HEK293 (cell line): ENCODE results near the gene BRDT.

Source experiments
- CTCF ChIA-PET: fragments of 350-600 bp; formaldehyde crosslinking; extraction: SDS; loops from one replicate; lab custom pipeline; 2021; ENCODE audit warnings: antibody characterized with exemption; lab: Yijun Ruan, JAX
- POLR2A ChIA-PET: fragments of 300-600 bp; formaldehyde crosslinking; extraction: SDS; loops from one replicate; lab custom pipeline; 2020; ENCODE audit warnings: antibody characterized with exemption, inconsistent platforms; lab: Yijun Ruan, JAX
- H3K27ac ChIP-seq: fragments of 200-500 bp; sonication (Bioruptor generic); 2 replicates; pipeline ENCODE4 v1.5.1; 2014; ENCODE audit warnings: low read depth, low read length, control low read depth, inconsistent platforms; ENCODE audit errors: extremely low read depth
- H3K36me3 ChIP-seq, 2 experiments: fragments of 200-500 bp in 1 of 2; sonication (Bioruptor generic) in 1 of 2; 1 replicate in 1 of 2; 2 replicates in 1 of 2; pipeline ENCODE4 v1.5.1; 2014 to 2017; ENCODE audit warnings: inconsistent platforms in 2 of 2, low read length in 2 of 2; ENCODE audit not compliant: control insufficient read depth in 2 of 2, insufficient read depth in 1 of 2
- H3K4me1 ChIP-seq: fragments of 200-500 bp; sonication (Bioruptor generic); 2 replicates; pipeline ENCODE4 v1.5.1; 2014; ENCODE audit warnings: mild to moderate bottlenecking, low read length, inconsistent platforms; ENCODE audit not compliant: control insufficient read depth, insufficient read depth
- H3K4me3 ChIP-seq: 2 replicates; pipeline ENCODE4 v1.5.1; 2011; ENCODE audit warnings: low read depth, mild to moderate bottlenecking, control low read depth, low read length, moderate library complexity
- H3K9me3 ChIP-seq: fragments of 200-500 bp; sonication (Bioruptor generic); 2 replicates; pipeline ENCODE4 v1.5.1; 2014; ENCODE audit warnings: low read depth, low read length, inconsistent platforms; ENCODE audit not compliant: control insufficient read depth, insufficient read depth
- EGR2 ChIP-seq: fragments of 450-650 bp; formaldehyde crosslinking; IDR thresholded peaks from 2 replicates; pipeline ENCODE4 v1.5.1; 2016; ENCODE audit warnings: low read depth, missing biosample characterization, missing genetic modification characterization
- GLI4 ChIP-seq: fragments of 450-650 bp; formaldehyde crosslinking; IDR thresholded peaks from 2 replicates; pipeline ENCODE4 v1.5.1; 2016; ENCODE audit warnings: missing biosample characterization, missing genetic modification characterization
- GLIS1 ChIP-seq: fragments of 450-650 bp; formaldehyde crosslinking; IDR thresholded peaks from 2 replicates; pipeline ENCODE4 v1.5.1; 2016; ENCODE audit warnings: missing biosample characterization, missing genetic modification characterization
- HOXD13 ChIP-seq: sonication (generic); formaldehyde crosslinking; IDR thresholded peaks from 2 replicates; pipeline ENCODE4 v1.8.0; 2022; ENCODE audit warnings: missing genetic modification reagents, borderline replicate concordance
- OVOL3 ChIP-seq: fragments of 450-650 bp; formaldehyde crosslinking; IDR thresholded peaks from 2 replicates; pipeline ENCODE4 v1.5.1; 2016; ENCODE audit warnings: missing biosample characterization, missing genetic modification characterization
- ZEB2 ChIP-seq: fragments of 450-650 bp; formaldehyde crosslinking; IDR thresholded peaks from 2 replicates; pipeline ENCODE4 v1.5.1; 2016; ENCODE audit warnings: missing biosample characterization, missing genetic modification characterization
- ZNF155 ChIP-seq: fragments of 450-650 bp; formaldehyde crosslinking; IDR thresholded peaks from 2 replicates; pipeline ENCODE4 v1.5.1; 2016; ENCODE audit warnings: missing biosample characterization, missing genetic modification characterization
- ZNF175 ChIP-seq: fragments of 450-650 bp; formaldehyde crosslinking; IDR thresholded peaks from 2 replicates; pipeline ENCODE4 v1.5.1; 2016; ENCODE audit warnings: missing biosample characterization, missing genetic modification characterization
- ZNF19 ChIP-seq: fragments of 450-650 bp; formaldehyde crosslinking; IDR thresholded peaks from 2 replicates; pipeline ENCODE4; 2016; ENCODE audit warnings: missing biosample characterization, missing genetic modification characterization, low read depth
- ZNF404 ChIP-seq: fragments of 450-650 bp; formaldehyde crosslinking; IDR thresholded peaks from 2 replicates; pipeline ENCODE4 v1.5.1; 2017; ENCODE audit warnings: missing biosample characterization, missing genetic modification characterization
- ZNF423 ChIP-seq: fragments of 450-650 bp; formaldehyde crosslinking; IDR thresholded peaks from 2 replicates; pipeline ENCODE4 v1.5.1; 2016; ENCODE audit warnings: missing biosample characterization, missing genetic modification characterization
- ZNF426 ChIP-seq: fragments of 450-650 bp; formaldehyde crosslinking; IDR thresholded peaks from 2 replicates; pipeline ENCODE4 v1.5.1; 2017; ENCODE audit warnings: missing biosample characterization, missing genetic modification characterization, mild to moderate bottlenecking, inconsistent platforms, moderate library complexity
- ZNF544 ChIP-seq: fragments of 450-650 bp; formaldehyde crosslinking; IDR thresholded peaks from 2 replicates; pipeline ENCODE4 v1.5.0; 2017; ENCODE audit warnings: missing biosample characterization, missing genetic modification characterization
- ZNF610 ChIP-seq: fragments of 450-650 bp; formaldehyde crosslinking; IDR thresholded peaks from 2 replicates; pipeline ENCODE4 v1.5.1; 2016; ENCODE audit warnings: missing biosample characterization, missing genetic modification characterization, borderline replicate concordance
- ZNF660 ChIP-seq: fragments of 450-650 bp; IDR thresholded peaks from 2 replicates; pipeline ENCODE4 v1.5.1; 2018; ENCODE audit warnings: missing biosample characterization, mild to moderate bottlenecking, missing genetic modification characterization
- ZNF76 ChIP-seq: fragments of 450-650 bp; formaldehyde crosslinking; IDR thresholded peaks from 2 replicates; pipeline ENCODE4; 2016; ENCODE audit warnings: low read depth, missing biosample characterization, missing genetic modification characterization, borderline replicate concordance
- ZNF776 ChIP-seq: fragments of 450-650 bp; formaldehyde crosslinking; IDR thresholded peaks from 2 replicates; pipeline ENCODE4 v1.5.0; 2017; ENCODE audit warnings: missing biosample characterization, missing genetic modification characterization, borderline replicate concordance
- ZNF830 ChIP-seq: fragments of 450-650 bp; IDR thresholded peaks from 2 replicates; pipeline ENCODE4 v1.5.0; 2018; ENCODE audit warnings: missing biosample characterization, missing genetic modification characterization, low read depth, mild to moderate bottlenecking, moderate library complexity
- ZNF837 ChIP-seq: fragments of 450-650 bp; formaldehyde crosslinking; IDR thresholded peaks from 2 replicates; pipeline ENCODE4 v1.5.1; 2016; ENCODE audit warnings: missing biosample characterization, missing genetic modification characterization
- TF ChIP-seq, protein P1 (sequence below): fragments of 450-650 bp; formaldehyde crosslinking; IDR thresholded peaks from 2 replicates; pipeline ENCODE4 v1.5.1; 2016; ENCODE audit warnings: missing biosample characterization, missing genetic modification characterization, borderline replicate concordance
- TF ChIP-seq, protein P2 (sequence below): fragments of 450-650 bp; formaldehyde crosslinking; IDR thresholded peaks from 2 replicates; pipeline ENCODE4 v1.5.1; 2016; ENCODE audit warnings: missing biosample characterization, missing genetic modification characterization
- TF ChIP-seq, protein P3 (sequence below): fragments of 450-650 bp; formaldehyde crosslinking; IDR thresholded peaks from 2 replicates; pipeline ENCODE4 v1.5.1; 2016; ENCODE audit warnings: missing biosample characterization, missing genetic modification characterization
- TF ChIP-seq, protein P4 (sequence below): fragments of 450-650 bp; formaldehyde crosslinking; IDR thresholded peaks from 2 replicates; pipeline ENCODE4 v1.5.1; 2016; ENCODE audit warnings: missing biosample characterization, missing genetic modification characterization
- TF ChIP-seq, protein P5 (sequence below): fragments of 450-650 bp; formaldehyde crosslinking; IDR thresholded peaks from 2 replicates; pipeline ENCODE4 v1.5.1; 2016; ENCODE audit warnings: missing biosample characterization, missing genetic modification characterization

BRDT gene

DNA sequence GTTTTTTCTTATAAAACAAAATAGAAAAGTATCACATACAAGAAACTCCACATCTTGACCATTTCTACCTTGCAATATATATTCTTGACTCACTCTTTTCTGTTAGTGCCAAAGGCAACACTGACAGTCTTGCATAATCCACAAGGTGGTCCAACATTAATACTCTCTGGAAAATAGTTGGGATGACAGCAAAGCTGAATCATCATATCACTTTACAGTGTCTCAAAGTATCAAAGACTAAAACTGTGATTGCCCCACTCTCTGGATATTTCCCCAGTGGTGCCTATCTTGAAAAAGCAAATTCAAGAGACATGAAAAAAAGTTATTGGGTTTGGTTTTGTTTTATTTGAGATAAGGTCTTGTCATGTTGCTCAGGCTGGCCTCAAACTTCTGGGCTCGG, 48.6 kb upstream of the BRDT start:
- ChIA-PET CTCF (interaction anchor here (0.6 kb wide), 1 partner anchor 109 kb away, joined by 3 read pairs; no protein-coding TSS in a partner anchor), POLR2A (no interaction called here)
- Histone ChIP-seq H3K4me3 (no peak overlapping the region), H3K27ac (no peak overlapping the region), H3K4me1 (no peaks in the 10 kb centered on the region), H3K9me3 (no peaks in the 10 kb centered on the region), H3K36me3 (no peaks in the 10 kb centered on the region)
- no peak for TF ChIP-seq ZNF19 (tag by site-specific recombination)
- peak; percentile 24; the same call in 1 of the 2 replicates for TF ChIP-seq ZNF660 (tag by site-specific recombination)
- no peak for TF ChIP-seq ZNF776 (tag by site-specific recombination)
- TF ChIP-seq, protein P1, sequence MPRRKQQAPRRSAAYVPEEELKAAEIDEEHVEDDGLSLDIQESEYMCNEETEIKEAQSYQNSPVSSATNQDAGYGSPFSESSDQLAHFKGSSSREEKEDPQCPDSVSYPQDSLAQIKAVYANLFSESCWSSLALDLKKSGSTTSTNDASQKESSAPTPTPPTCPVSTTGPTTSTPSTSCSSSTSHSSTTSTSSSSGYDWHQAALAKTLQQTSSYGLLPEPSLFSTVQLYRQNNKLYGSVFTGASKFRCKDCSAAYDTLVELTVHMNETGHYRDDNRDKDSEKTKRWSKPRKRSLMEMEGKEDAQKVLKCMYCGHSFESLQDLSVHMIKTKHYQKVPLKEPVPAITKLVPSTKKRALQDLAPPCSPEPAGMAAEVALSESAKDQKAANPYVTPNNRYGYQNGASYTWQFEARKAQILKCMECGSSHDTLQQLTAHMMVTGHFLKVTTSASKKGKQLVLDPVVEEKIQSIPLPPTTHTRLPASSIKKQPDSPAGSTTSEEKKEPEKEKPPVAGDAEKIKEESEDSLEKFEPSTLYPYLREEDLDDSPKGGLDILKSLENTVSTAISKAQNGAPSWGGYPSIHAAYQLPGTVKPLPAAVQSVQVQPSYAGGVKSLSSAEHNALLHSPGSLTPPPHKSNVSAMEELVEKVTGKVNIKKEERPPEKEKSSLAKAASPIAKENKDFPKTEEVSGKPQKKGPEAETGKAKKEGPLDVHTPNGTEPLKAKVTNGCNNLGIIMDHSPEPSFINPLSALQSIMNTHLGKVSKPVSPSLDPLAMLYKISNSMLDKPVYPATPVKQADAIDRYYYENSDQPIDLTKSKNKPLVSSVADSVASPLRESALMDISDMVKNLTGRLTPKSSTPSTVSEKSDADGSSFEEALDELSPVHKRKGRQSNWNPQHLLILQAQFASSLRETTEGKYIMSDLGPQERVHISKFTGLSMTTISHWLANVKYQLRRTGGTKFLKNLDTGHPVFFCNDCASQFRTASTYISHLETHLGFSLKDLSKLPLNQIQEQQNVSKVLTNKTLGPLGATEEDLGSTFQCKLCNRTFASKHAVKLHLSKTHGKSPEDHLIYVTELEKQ: no peak
- 0 out of 2 replicates have a peak, but pooled peaks have one; percentile 21 for TF ChIP-seq GLIS1

DNA sequence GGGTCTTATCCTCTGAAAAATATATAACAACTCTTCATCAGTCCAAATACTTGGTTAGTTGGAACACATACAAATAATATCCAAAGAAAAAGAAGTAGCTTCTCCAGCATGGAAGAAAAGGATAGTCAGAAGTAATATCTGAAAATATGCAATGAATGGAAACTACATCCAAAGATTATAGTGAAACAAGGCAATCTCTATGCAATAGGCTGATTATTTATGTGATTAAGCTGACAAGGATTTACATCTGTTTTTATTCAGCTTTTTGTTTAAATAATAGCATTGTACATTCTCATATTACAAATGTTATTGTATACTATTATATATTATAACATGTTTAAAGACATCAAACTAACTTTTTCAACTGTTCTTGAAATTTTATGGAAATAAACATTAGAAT, 48.0 kb upstream of the BRDT start:
- no peak for TF ChIP-seq OVOL3 (tag by site-specific recombination)
- no peak for TF ChIP-seq ZNF404 (tag by site-specific recombination)
- TF ChIP-seq ZNF423 (tag by site-specific recombination): no peak
- TF ChIP-seq, protein P2, sequence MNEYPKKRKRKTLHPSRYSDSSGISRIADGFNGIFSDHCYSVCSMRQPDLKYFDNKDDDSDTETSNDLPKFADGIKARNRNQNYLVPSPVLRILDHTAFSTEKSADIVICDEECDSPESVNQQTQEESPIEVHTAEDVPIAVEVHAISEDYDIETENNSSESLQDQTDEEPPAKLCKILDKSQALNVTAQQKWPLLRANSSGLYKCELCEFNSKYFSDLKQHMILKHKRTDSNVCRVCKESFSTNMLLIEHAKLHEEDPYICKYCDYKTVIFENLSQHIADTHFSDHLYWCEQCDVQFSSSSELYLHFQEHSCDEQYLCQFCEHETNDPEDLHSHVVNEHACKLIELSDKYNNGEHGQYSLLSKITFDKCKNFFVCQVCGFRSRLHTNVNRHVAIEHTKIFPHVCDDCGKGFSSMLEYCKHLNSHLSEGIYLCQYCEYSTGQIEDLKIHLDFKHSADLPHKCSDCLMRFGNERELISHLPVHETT (tag by site-specific recombination): no peak
- TF ChIP-seq GLI4: no peak
- TF ChIP-seq, protein P3, sequence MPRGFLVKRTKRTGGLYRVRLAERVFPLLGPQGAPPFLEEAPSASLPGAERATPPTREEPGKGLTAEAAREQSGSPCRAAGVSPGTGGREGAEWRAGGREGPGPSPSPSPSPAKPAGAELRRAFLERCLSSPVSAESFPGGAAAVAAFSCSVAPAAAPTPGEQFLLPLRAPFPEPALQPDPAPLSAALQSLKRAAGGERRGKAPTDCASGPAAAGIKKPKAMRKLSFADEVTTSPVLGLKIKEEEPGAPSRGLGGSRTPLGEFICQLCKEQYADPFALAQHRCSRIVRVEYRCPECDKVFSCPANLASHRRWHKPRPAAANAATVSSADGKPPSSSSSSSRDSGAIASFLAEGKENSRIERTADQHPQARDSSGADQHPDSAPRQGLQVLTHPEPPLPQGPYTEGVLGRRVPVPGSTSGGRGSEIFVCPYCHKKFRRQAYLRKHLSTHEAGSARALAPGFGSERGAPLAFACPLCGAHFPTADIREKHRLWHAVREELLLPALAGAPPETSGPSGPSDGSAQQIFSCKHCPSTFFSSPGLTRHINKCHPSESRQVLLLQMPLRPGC (tag by site-specific recombination): no peak
- TF ChIP-seq ZNF544 (tag by site-specific recombination): no peak
- TF ChIP-seq ZNF426: no peak
- TF ChIP-seq ZNF155 (tag by site-specific recombination): no peak
- TF ChIP-seq, protein P4, sequence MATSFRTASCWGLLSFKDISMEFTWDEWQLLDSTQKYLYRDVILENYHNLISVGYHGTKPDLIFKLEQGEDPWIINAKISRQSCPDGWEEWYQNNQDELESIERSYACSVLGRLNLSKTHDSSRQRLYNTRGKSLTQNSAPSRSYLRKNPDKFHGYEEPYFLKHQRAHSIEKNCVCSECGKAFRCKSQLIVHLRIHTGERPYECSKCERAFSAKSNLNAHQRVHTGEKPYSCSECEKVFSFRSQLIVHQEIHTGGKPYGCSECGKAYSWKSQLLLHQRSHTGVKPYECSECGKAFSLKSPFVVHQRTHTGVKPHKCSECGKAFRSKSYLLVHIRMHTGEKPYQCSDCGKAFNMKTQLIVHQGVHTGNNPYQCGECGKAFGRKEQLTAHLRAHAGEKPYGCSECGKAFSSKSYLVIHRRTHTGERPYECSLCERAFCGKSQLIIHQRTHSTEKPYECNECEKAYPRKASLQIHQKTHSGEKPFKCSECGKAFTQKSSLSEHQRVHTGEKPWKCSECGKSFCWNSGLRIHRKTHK (tag by site-specific recombination): no peak
- TF ChIP-seq, protein P5, sequence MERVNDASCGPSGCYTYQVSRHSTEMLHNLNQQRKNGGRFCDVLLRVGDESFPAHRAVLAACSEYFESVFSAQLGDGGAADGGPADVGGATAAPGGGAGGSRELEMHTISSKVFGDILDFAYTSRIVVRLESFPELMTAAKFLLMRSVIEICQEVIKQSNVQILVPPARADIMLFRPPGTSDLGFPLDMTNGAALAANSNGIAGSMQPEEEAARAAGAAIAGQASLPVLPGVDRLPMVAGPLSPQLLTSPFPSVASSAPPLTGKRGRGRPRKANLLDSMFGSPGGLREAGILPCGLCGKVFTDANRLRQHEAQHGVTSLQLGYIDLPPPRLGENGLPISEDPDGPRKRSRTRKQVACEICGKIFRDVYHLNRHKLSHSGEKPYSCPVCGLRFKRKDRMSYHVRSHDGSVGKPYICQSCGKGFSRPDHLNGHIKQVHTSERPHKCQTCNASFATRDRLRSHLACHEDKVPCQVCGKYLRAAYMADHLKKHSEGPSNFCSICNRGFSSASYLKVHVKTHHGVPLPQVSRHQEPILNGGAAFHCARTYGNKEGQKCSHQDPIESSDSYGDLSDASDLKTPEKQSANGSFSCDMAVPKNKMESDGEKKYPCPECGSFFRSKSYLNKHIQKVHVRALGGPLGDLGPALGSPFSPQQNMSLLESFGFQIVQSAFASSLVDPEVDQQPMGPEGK (tag by site-specific recombination): no peak
- no peak for TF ChIP-seq ZNF610 (tag by site-specific recombination)
- no peak for TF ChIP-seq ZNF76
- TF ChIP-seq ZEB2 (tag by site-specific recombination): no peak
- no peak for TF ChIP-seq ZNF837 (tag by site-specific recombination)
- no peak for TF ChIP-seq HOXD13 (CRISPR knock-in tag)
- no peak for TF ChIP-seq EGR2 (tag by site-specific recombination)
- TF ChIP-seq ZNF175 (tag by site-specific recombination): no peak
- no peak for TF ChIP-seq ZNF830
- TF ChIP-seq, all 188 proteins: peak for 0
- POLR2A ChIA-PET: no interaction called here
- Histone ChIP-seq H3K9me3 (no peaks in the 10 kb centered on the region), H3K4me1 (no peaks in the 10 kb centered on the region), H3K4me3 (no peak overlapping the region), H3K36me3 (no peaks in the 10 kb centered on the region), H3K27ac (no peak overlapping the region)
- CTCF ChIA-PET: interaction anchor here (0.6 to 1.0 kb wide), 3 partner anchors 108 to 399 kb away, joined by 3 read pairs; no protein-coding TSS in a partner anchor
